WI38 (cell line): ENCODE results near the gene ARHGEF10L.

Experiments used
- H3K4me3 ChIP-seq: 2 replicates; pipeline ENCODE4 v1.5.1; 2011; ENCODE audit warnings: low read depth, mild to moderate bottlenecking, control low read depth, low read length
- TF ChIP-seq, protein P1 (sequence below): IDR thresholded peaks from 2 replicates; pipeline ENCODE4 v1.5.1; 2012; ENCODE audit warnings: low read depth, mild to moderate bottlenecking, control low read depth, low read length

Gene ARHGEF10L

DNA sequence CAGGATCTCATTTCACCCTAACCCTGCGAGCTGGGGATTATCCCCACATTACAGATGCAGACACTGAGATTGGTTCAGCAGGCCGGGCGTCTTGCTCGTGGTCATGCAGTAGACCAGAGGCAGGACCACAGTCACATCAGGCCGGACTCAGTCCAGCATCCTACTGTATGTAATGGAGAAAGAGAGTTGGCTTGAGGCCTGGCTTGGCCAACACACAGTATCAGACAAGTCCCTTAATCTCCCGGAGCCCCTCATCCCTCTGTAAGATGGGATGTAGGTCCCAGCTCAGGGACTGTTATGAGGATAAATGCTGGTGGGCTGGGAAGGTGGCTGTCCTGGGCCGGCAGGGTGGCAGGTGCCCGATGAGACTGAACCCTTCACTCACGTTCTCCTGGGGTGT is 149.5 kb downstream of the ARHGEF10L start:
- TF ChIP-seq, protein P1, sequence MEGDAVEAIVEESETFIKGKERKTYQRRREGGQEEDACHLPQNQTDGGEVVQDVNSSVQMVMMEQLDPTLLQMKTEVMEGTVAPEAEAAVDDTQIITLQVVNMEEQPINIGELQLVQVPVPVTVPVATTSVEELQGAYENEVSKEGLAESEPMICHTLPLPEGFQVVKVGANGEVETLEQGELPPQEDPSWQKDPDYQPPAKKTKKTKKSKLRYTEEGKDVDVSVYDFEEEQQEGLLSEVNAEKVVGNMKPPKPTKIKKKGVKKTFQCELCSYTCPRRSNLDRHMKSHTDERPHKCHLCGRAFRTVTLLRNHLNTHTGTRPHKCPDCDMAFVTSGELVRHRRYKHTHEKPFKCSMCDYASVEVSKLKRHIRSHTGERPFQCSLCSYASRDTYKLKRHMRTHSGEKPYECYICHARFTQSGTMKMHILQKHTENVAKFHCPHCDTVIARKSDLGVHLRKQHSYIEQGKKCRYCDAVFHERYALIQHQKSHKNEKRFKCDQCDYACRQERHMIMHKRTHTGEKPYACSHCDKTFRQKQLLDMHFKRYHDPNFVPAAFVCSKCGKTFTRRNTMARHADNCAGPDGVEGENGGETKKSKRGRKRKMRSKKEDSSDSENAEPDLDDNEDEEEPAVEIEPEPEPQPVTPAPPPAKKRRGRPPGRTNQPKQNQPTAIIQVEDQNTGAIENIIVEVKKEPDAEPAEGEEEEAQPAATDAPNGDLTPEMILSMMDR = no peak
- no peak overlapping the region for H3K4me3 ChIP-seq

DNA sequence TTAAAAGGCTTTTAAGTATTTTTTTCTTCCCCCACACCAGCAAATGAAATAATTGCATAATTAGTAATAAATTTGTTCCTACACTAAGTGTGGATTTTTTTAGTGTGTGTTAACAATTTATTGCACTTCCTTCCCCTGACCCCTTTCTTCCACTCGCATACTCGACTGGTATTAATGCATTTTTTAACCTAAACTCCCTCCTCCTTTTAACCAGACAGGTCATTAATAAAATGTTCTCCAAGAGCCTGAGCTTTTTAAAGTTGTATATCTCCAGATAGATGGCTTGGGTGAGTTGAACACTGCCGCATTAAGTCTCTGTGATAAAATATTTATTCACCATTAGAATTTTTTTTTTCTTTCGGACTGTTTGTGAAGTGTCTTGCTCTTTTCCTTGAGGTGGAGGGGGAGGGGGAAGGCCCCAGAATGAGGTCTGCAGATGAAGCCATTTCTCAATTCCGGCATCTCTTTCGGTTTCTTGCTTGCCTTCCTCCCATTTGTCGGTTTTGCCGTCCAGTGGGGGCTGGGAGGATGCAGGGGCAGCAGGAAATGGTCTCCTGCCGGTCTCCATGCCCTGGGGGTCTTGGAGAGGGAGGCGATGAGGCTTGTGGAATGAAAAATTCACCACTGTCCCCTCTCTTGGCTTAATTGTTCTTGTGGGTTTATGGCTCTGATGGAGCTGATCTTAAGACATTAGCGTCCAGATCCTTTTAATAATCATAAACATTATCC is 151.6 kb downstream of the ARHGEF10L start:
- no peak overlapping the region for H3K4me3 ChIP-seq
- TF ChIP-seq, protein P1 = no peak

DNA sequence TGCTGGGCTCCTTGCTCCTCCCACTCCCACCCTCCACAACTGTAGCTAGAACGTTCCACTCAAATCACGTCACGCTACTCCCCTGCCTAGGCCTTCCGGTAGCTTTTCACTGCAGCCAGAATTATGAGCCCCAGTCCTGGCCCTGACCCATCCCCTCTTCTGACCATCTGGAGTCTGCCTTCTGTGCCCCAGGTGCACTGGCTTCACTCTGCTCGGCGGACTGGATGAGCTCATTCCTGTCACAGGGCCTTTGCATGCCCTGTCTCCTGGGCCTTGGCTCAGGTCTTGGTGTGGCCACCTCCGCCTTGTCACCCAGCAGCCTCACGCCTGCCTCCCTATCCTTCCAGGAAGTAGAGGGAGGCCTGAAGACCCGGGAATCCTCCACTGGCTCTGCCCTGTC is 153.1 kb downstream of the ARHGEF10L start:
- no peak overlapping the region for H3K4me3 ChIP-seq
- TF ChIP-seq, protein P1 = no peak

DNA sequence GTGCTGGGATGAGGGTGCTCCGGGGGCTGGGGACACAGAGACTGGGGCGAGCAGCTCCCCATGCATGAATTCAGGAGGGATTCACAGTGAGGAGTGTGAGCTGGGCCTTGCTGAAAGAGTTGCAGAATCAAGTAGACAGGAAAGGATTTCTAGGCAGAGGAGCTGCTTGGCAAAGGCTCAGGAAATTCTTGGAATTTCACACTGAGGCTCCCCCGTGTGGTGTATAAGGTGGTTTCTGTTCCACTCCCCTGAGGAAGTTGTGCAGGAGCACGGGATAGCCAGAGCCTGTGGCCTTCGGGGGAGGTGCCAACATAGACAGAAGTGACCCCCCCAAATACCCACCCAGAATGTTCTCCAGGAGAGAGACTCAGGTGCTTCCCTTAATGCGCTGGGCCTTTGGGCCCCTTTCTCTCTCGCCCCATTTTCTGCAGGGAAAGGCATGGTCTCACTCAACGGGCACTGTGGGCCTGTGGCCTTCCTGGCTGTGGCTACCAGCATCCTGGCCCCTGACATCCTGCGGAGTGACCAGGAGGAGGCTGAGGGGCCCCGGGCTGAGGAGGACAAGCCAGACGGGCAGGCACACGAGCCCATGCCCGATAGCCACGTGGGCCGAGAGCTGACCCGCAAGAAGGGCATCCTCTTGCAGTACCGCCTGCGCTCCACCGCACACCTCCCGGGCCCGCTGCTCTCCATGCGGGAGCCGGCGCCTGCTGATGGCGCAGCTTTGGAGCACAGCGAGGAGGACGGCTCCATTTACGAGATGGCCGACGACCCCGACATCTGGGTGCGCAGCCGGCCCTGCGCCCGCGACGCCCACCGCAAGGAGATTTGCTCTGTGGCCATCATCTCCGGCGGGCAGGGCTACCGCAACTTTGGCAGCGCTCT is 157.2 kb downstream of the ARHGEF10L start:
- TF ChIP-seq, protein P1 = peak; percentile 39; the same call in 1 of the 2 replicates
- no peak overlapping the region for H3K4me3 ChIP-seq

DNA sequence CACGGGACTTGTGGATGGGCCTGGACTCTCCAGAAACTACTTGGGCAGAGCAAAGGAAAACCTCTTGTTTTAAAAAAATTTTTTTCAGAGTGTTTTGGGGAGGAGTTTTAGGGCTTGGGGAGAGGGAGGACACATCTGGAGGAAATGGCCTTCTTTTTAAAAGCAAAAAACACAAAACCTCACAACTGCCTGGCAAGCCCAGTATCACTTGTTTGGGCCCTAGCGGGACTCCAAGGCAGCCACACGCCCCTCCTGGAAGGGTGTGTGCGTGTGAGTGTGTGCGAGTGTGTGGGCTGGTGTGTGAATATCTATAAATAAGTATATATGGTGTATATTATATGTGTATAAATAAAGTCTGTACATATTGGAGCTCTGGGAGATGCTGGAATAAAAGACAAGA is 158.0 kb downstream of the ARHGEF10L start:
- TF ChIP-seq, protein P1 = no peak
- H3K4me3 ChIP-seq = no peak overlapping the region

DNA sequence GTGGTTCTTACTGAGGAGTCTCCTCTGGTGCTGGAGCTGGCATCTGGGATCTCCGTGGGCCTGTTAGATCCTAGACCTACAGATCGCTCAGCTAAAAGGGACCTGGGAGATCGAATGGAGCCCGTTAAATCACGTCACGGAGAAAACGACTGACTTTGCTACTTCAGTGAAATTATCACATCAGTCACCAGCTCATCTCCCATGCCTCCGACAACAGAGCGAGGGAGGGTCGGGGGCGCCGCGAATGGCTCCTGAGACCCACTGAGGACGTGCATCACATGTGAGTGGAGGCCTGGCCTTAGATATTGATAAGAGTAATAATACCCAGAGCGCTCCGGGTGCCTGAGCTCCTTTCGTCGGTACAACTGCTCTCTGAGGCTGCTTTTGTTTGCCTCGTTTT is 160.1 kb downstream of the ARHGEF10L start:
- H3K4me3 ChIP-seq = no peak overlapping the region
- TF ChIP-seq, protein P1 = no peak
